GM18951 (cell line): ENCODE results near the gene ZNF280B.
"Not testable (repeated sequence)": the region's sequence is repeated elsewhere in the genome, so short reads cannot be mapped to it uniquely, and the experiment has no call there.

Experiments used
- POLR2A ChIP-seq: IDR thresholded peaks from 4 replicates; pipeline ENCODE4 v1.6.1; 2011; ENCODE audit warnings: mild to moderate bottlenecking; ENCODE audit not compliant: insufficient read length, insufficient read depth; ENCODE audit errors: extremely low read depth
- in situ Hi-C: fragments of 300-500 bp; cut with MboI; formaldehyde crosslinking; loops from one replicate; pipeline ENCODE4 v1.12.0; 2022; ENCODE audit warnings: low sequenced_read_pairs, mixed read lengths, inconsistent platforms; ENCODE audit not compliant: unreplicated experiment

The ZNF280B gene

GRCh38 chr22:22526125-22526912 is 17.8 kb upstream of the ZNF280B start:
- in situ Hi-C loops, result no loop called here
- TF ChIP-seq POLR2A, result no peak

- in situ Hi-C loops, result no loop called here
- TF ChIP-seq POLR2A, result no peak
Observed at GRCh38 chr22:22523494-22523893, 15.0 kb upstream of the ZNF280B start.

GRCh38 chr22:22521631-22522030 is 13.1 kb upstream of the ZNF280B start:
- in situ Hi-C loops, result no loop called here
- no peak for TF ChIP-seq POLR2A

GRCh38 chr22:22520667-22521602 is 12.4 kb upstream of the ZNF280B start:
- TF ChIP-seq POLR2A, result no peak
- in situ Hi-C loops, result no loop called here

GRCh38 chr22:22520020-22520656 is 11.6 kb upstream of the ZNF280B start, which contains the start of gene ZNF280A:
TSS of gene ZNF280A (minus strand) at chr22:22520270. CDS start at chr22:22515630, 4,640 bp downstream.
- in situ Hi-C loops, result no loop called here
- TF ChIP-seq POLR2A, result no peak

GRCh38 chr22:22519591-22519990 is 11.0 kb upstream of the ZNF280B start:
- in situ Hi-C loops, result no loop called here
- no peak for TF ChIP-seq POLR2A

- in situ Hi-C loops, result no loop called here
- no peak for TF ChIP-seq POLR2A
Observed at GRCh38 chr22:22516992-22517391, 8.4 kb upstream of the ZNF280B start.

- no peak for TF ChIP-seq POLR2A
- in situ Hi-C loops, result no loop called here
Observed at GRCh38 chr22:22515890-22516289, 7.3 kb upstream of the ZNF280B start.

- in situ Hi-C loops, result not testable (repeated sequence)
Observed at GRCh38 chr22:22514431-22514830, 5.9 kb upstream of the ZNF280B start.

GRCh38 chr22:22513619-22514018 is 5.1 kb upstream of the ZNF280B start:
- in situ Hi-C loops, result no loop called here

GRCh38 chr22:22512951-22513350 is 4.4 kb upstream of the ZNF280B start:
- TF ChIP-seq POLR2A, result no peak
- in situ Hi-C loops, result no loop called here

More at GRCh38 chr22:22513619-22514018, 5.1 kb upstream of the ZNF280B start:
- no peak for TF ChIP-seq POLR2A

GRCh38 chr22:22510833-22511232 is 2.3 kb upstream of the ZNF280B start:
- in situ Hi-C loops, result not testable (repeated sequence)

- in situ Hi-C loops, result not testable (repeated sequence)
Observed at GRCh38 chr22:22509912-22510311, 1.4 kb upstream of the ZNF280B start.
